HEK293T (cell line): ENCODE measurements around the gene COX6B1.

Source experiments
- ARNT ChIP-seq: fragments of 450-650 bp; IDR thresholded peaks from 2 replicates; pipeline ENCODE4 v1.6.1; 2017; ENCODE audit warnings: mild to moderate bottlenecking
- BHLHE40 ChIP-seq: fragments of 450-650 bp; IDR thresholded peaks from 2 replicates; pipeline ENCODE4 v1.6.1; 2016; ENCODE audit warnings: mild to moderate bottlenecking, moderate library complexity, borderline replicate concordance
- CTBP1 ChIP-seq: fragments of 450-650 bp; IDR thresholded peaks from 2 replicates; pipeline ENCODE4 v1.6.1; 2016; ENCODE audit warnings: borderline replicate concordance
- FOXA1 ChIP-seq: fragments of 450-650 bp; IDR thresholded peaks from 2 replicates; pipeline ENCODE4 v1.6.1; 2016; ENCODE audit warnings: mild to moderate bottlenecking
- FOXK2 ChIP-seq: fragments of 450-650 bp; IDR thresholded peaks from 2 replicates; pipeline ENCODE4 v1.6.1; 2016; ENCODE audit warnings: mild to moderate bottlenecking
- FOXM1 ChIP-seq: fragments of 450-650 bp; IDR thresholded peaks from 2 replicates; pipeline ENCODE4 v1.6.1; 2017; ENCODE audit warnings: mild to moderate bottlenecking, borderline replicate concordance
- L3MBTL2 ChIP-seq: fragments of 450-650 bp; conservative IDR thresholded peaks from 2 replicates; pipeline ENCODE4 v1.6.1; 2016; ENCODE audit warnings: mild to moderate bottlenecking
- NFRKB ChIP-seq: fragments of 450-650 bp; IDR thresholded peaks from 2 replicates; pipeline ENCODE4 v1.6.1; 2016; ENCODE audit warnings: mild to moderate bottlenecking, moderate library complexity
- SUZ12 ChIP-seq: fragments of 450-650 bp; IDR thresholded peaks from 2 replicates; pipeline ENCODE4 v1.6.1; 2016; ENCODE audit warnings: mild to moderate bottlenecking
- TARDBP ChIP-seq: fragments of 450-650 bp; IDR thresholded peaks from 2 replicates; pipeline ENCODE4 v1.6.1; 2016
- TF ChIP-seq, protein P1 (sequence below): fragments of 450-650 bp; IDR thresholded peaks from 2 replicates; pipeline ENCODE4 v1.6.1; 2016

- TF ChIP-seq L3MBTL2 = no peak
- TF ChIP-seq, protein P1, sequence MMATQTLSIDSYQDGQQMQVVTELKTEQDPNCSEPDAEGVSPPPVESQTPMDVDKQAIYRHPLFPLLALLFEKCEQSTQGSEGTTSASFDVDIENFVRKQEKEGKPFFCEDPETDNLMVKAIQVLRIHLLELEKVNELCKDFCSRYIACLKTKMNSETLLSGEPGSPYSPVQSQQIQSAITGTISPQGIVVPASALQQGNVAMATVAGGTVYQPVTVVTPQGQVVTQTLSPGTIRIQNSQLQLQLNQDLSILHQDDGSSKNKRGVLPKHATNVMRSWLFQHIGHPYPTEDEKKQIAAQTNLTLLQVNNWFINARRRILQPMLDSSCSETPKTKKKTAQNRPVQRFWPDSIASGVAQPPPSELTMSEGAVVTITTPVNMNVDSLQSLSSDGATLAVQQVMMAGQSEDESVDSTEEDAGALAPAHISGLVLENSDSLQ = no peak
- TF ChIP-seq FOXM1 = no peak
- TF ChIP-seq TARDBP = no peak
- no peak for TF ChIP-seq ARNT
- no peak for TF ChIP-seq NFRKB
- TF ChIP-seq BHLHE40 = no peak
- no peak for TF ChIP-seq FOXA1
- TF ChIP-seq FOXK2 = no peak
- TF ChIP-seq CTBP1 = no peak
- TF ChIP-seq SUZ12 = no peak
These were observed 18.8 kb upstream of the COX6B1 start for GRCh38 chr19:35629332-35629633.
